Measurements from ENCODE around the gene DEAF1.

Gene DEAF1

GRCh38 chr11:674406-674805 lies 20.6 kb downstream of the DEAF1 start:
- Histone ChIP-seq H3K9me3 (ENCODE audit: control insufficient read depth, insufficient read depth, low read length) (no peaks in the 10 kb centered on the region), H3K36me3 (ENCODE audit: control insufficient read depth, insufficient read depth, low read length) (peaks cover 10% of the 10 kb centered on the region), H3K27ac (ENCODE audit: low read length) (no peak overlapping the region), H3K27me3 (ENCODE audit: control insufficient read depth, insufficient read depth, low read length) (no peaks in the 10 kb centered on the region), H3K4me1 (ENCODE audit: control insufficient read depth, insufficient read depth, low read length) (no peaks in the 10 kb centered on the region; the same call in 1 of the 2 replicates), H3K4me3 (ENCODE audit: low read length) (no peak overlapping the region)
- whole genome bisulfite sequencing (ENCODE audit: insufficient coverage, insufficient read length) = no CpG with 5 or more reads among the region's 17 CpGs
- no peak for DNase-seq (ENCODE audit: low read depth, low spot score)

GRCh38 chr11:673866-674265 lies 21.2 kb downstream of the DEAF1 start:
- Histone ChIP-seq H3K9me3 (ENCODE audit: control insufficient read depth, insufficient read depth, low read length) (no peaks in the 10 kb centered on the region), H3K27me3 (ENCODE audit: control insufficient read depth, insufficient read depth, low read length) (no peaks in the 10 kb centered on the region), H3K36me3 (ENCODE audit: control insufficient read depth, insufficient read depth, low read length) (peaks cover 9% of the 10 kb centered on the region), H3K27ac (ENCODE audit: low read length) (no peak overlapping the region), H3K4me3 (ENCODE audit: low read length) (no peak overlapping the region), H3K4me1 (ENCODE audit: control insufficient read depth, insufficient read depth, low read length) (no peaks in the 10 kb centered on the region)
- no CpG with 5 or more reads among the region's 8 CpGs for whole genome bisulfite sequencing (ENCODE audit: insufficient coverage, insufficient read length)
- DNase-seq (ENCODE audit: low read depth, low spot score) = no peak

GRCh38 chr11:665704-666281 lies 29.2 kb downstream of the DEAF1 start:
- H3K27ac ChIP-seq (ENCODE audit: low read length) = no peak overlapping the region
- no peak for DNase-seq (ENCODE audit: low read depth, low spot score)
- no peak overlapping the region for H3K4me3 ChIP-seq (ENCODE audit: low read length)
- 0 out of 2 replicates have a peak, but pooled peaks cover 5% of the 10 kb centered on the region for H3K36me3 ChIP-seq (ENCODE audit: control insufficient read depth, insufficient read depth, low read length)
- H3K4me1 ChIP-seq (ENCODE audit: control insufficient read depth, insufficient read depth, low read length) = no peaks in the 10 kb centered on the region
- no CpG with 5 or more reads among the region's 11 CpGs for WGBS (ENCODE audit: insufficient coverage, insufficient read length)
- no peaks in the 10 kb centered on the region for H3K9me3 ChIP-seq (ENCODE audit: control insufficient read depth, insufficient read depth, low read length)
- H3K27me3 ChIP-seq (ENCODE audit: control insufficient read depth, insufficient read depth, low read length) = no peaks in the 10 kb centered on the region

GRCh38 chr11:665062-665703 lies 29.8 kb downstream of the DEAF1 start:
- H3K9me3 ChIP-seq (ENCODE audit: control insufficient read depth, insufficient read depth, low read length) = no peaks in the 10 kb centered on the region
- H3K4me1 ChIP-seq (ENCODE audit: control insufficient read depth, insufficient read depth, low read length) = no peaks in the 10 kb centered on the region
- H3K27ac ChIP-seq (ENCODE audit: low read length) = no peak overlapping the region
- DNase-seq (ENCODE audit: low read depth, low spot score) = no peak
- H3K36me3 ChIP-seq (ENCODE audit: control insufficient read depth, insufficient read depth, low read length) = 0 out of 2 replicates have a peak, but pooled peaks cover 5% of the 10 kb centered on the region
- H3K4me3 ChIP-seq (ENCODE audit: low read length) = no peak overlapping the region
- no peaks in the 10 kb centered on the region for H3K27me3 ChIP-seq (ENCODE audit: control insufficient read depth, insufficient read depth, low read length)
- WGBS (ENCODE audit: insufficient coverage, insufficient read length) = no CpG with 5 or more reads among the region's 15 CpGs

DNA sequence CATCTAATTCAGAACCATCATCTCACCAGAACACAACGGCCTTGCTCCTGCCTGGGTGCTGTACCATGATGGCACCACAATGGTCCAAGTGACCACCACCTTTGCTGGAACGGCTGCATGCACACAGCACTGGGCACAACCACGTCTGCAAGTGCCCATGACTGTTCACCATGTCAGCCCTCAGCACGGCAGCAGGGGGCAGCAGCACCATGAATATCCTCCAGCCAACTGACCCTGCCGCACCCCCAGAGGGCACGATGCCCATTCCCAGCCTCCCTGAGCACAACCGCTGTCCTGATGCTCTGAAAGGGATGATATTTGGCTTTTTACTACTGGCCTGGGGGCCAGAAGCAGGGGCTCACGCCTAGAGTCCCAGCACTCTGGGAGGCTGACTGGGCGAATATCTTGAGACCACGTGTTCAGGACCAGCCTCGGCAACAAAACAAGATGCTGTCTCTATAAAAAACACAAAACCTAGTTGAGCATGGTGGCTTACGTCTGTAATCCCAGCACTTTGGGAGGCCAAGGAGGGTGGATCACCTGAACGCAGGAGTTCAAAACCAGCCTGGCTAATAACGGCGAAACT lies 32.2 kb downstream of the DEAF1 start:
- Histone ChIP-seq H3K27ac (ENCODE audit: low read length) (no peak overlapping the region), H3K9me3 (ENCODE audit: control insufficient read depth, insufficient read depth, low read length) (no peaks in the 10 kb centered on the region), H3K36me3 (ENCODE audit: control insufficient read depth, insufficient read depth, low read length) (peaks cover 10% of the 10 kb centered on the region; the same call in 1 of the 2 replicates), H3K4me3 (ENCODE audit: low read length) (no peak overlapping the region), H3K4me1 (ENCODE audit: control insufficient read depth, insufficient read depth, low read length) (no peaks in the 10 kb centered on the region), H3K27me3 (ENCODE audit: control insufficient read depth, insufficient read depth, low read length) (no peaks in the 10 kb centered on the region)
- no peak for DNase-seq (ENCODE audit: low read depth, low spot score)
- no CpG with 5 or more reads among the region's 15 CpGs for WGBS (ENCODE audit: insufficient coverage, insufficient read length)

- H3K4me3 ChIP-seq (ENCODE audit: low read length) = no peak overlapping the region
- H3K4me1 ChIP-seq (ENCODE audit: control insufficient read depth, insufficient read depth, low read length) = no peaks in the 10 kb centered on the region
- H3K27ac ChIP-seq (ENCODE audit: low read length) = no peak overlapping the region
- DNase-seq (ENCODE audit: low read depth, low spot score) = no peak
- H3K27me3 ChIP-seq (ENCODE audit: control insufficient read depth, insufficient read depth, low read length) = no peaks in the 10 kb centered on the region
- no CpG with 5 or more reads among the region's 19 CpGs for WGBS (ENCODE audit: insufficient coverage, insufficient read length)
- H3K36me3 ChIP-seq (ENCODE audit: control insufficient read depth, insufficient read depth, low read length) = peaks cover 9% of the 10 kb centered on the region; the same call in 1 of the 2 replicates
- H3K9me3 ChIP-seq (ENCODE audit: control insufficient read depth, insufficient read depth, low read length) = no peaks in the 10 kb centered on the region
Measured at GRCh38 chr11:660681-661444, 34.2 kb downstream of the DEAF1 start.

DNA sequence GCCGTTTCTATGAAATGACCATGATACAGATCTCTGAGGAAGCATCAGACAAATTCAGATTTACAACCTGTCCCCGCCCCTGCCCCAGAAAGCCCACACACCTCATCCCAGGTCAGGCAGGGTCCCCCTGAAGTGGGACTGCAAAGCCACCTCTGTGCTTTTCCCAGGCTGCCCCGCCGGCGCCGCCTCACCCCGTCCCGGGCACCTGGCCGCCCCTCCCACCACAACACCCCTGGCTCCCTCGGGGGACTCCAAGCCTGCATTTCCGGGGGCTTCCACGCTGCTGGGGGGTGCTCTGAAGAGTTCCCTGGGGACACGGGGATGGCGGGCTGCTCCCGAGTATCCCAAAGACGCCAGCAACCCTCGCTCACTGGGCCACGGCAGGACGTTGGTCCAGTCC lies 34.7 kb downstream of the DEAF1 start:
- Histone ChIP-seq H3K27ac (ENCODE audit: low read length) (no peak overlapping the region), H3K4me1 (ENCODE audit: control insufficient read depth, insufficient read depth, low read length) (no peaks in the 10 kb centered on the region), H3K27me3 (ENCODE audit: control insufficient read depth, insufficient read depth, low read length) (no peaks in the 10 kb centered on the region), H3K36me3 (ENCODE audit: control insufficient read depth, insufficient read depth, low read length) (peaks cover 8% of the 10 kb centered on the region; the same call in 1 of the 2 replicates), H3K9me3 (ENCODE audit: control insufficient read depth, insufficient read depth, low read length) (no peaks in the 10 kb centered on the region), H3K4me3 (ENCODE audit: low read length) (no peak overlapping the region)
- WGBS (ENCODE audit: insufficient coverage, insufficient read length) = no CpG with 5 or more reads among the region's 19 CpGs
- DNase-seq (ENCODE audit: low read depth, low spot score) = no peak

DNA sequence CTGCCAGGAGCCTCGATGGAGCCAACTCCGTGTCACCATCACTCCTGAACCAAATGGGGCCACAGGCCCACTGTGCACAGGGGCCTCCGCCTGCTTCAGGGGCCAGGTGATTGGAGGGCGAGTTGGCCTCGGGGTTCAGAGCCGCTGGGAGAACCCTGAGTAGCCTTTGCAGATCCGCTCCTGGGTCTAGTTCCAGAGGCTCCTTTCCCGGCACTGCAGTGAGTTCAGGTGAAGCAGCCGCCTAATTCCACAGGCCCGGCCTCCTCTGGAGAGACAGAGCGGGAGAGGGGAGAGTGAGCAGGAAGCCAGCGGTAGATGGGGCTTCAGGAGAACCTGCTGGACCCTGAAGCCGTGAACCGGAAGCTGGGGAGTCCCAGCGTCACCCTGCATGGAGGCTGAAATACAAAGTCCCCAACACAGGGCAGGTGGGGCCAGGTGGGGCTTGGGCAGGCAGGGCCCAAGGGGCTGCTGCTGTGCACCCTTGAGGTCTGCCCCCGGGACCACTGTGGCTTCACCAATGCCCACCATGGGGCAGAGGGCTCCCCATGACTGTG lies 35.4 kb downstream of the DEAF1 start:
- Histone ChIP-seq H3K36me3 (ENCODE audit: control insufficient read depth, insufficient read depth, low read length) (peaks cover 11% of the 10 kb centered on the region; the same call in 1 of the 2 replicates), H3K4me3 (ENCODE audit: low read length) (no peak overlapping the region), H3K27me3 (ENCODE audit: control insufficient read depth, insufficient read depth, low read length) (no peaks in the 10 kb centered on the region), H3K9me3 (ENCODE audit: control insufficient read depth, insufficient read depth, low read length) (no peaks in the 10 kb centered on the region), H3K4me1 (ENCODE audit: control insufficient read depth, insufficient read depth, low read length) (no peaks in the 10 kb centered on the region), H3K27ac (ENCODE audit: low read length) (no peak overlapping the region)
- DNase-seq (ENCODE audit: low read depth, low spot score) = no peak
- no CpG with 5 or more reads among the region's 16 CpGs for WGBS (ENCODE audit: insufficient coverage, insufficient read length)

- WGBS (ENCODE audit: insufficient coverage, insufficient read length) = 100% methylated on average over 2 of the region's 14 CpGs
- Histone ChIP-seq H3K36me3 (ENCODE audit: control insufficient read depth, insufficient read depth, low read length) (peaks cover 14% of the 10 kb centered on the region; the same call in 1 of the 2 replicates), H3K27me3 (ENCODE audit: control insufficient read depth, insufficient read depth, low read length) (no peaks in the 10 kb centered on the region), H3K27ac (ENCODE audit: low read length) (no peak overlapping the region), H3K4me3 (ENCODE audit: low read length) (no peak overlapping the region), H3K9me3 (ENCODE audit: control insufficient read depth, insufficient read depth, low read length) (no peaks in the 10 kb centered on the region), H3K4me1 (ENCODE audit: control insufficient read depth, insufficient read depth, low read length) (no peaks in the 10 kb centered on the region)
- no peak for DNase-seq (ENCODE audit: low read depth, low spot score)
Measured at GRCh38 chr11:657691-658126, 37.3 kb downstream of the DEAF1 start.

DNA sequence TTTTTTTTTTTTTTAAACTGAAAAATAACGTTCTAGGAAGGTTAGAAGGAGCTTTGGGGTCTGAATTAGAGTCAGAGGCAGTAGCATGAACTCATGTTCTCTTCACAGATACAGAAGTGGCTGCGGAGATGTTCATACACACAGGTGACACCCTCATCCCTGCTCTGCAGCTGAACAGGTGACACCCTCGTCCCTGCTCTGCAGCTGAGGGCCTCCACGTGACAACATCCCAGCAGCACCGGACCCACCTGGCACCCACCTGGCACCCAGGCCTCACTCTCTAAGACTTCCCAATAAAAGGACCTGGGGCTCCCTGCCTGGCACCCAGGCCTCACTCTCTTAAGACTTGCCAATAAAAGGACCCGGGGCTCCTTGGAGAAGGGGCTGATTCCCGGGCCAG lies 38.2 kb downstream of the DEAF1 start:
- no peak for DNase-seq (ENCODE audit: low read depth, low spot score)
- H3K36me3 ChIP-seq (ENCODE audit: control insufficient read depth, insufficient read depth, low read length) = peaks cover 14% of the 10 kb centered on the region; the same call in 1 of the 2 replicates
- WGBS (ENCODE audit: insufficient coverage, insufficient read length) = no CpG with 5 or more reads among the region's 7 CpGs

More for the DNA sequence above, 38.2 kb downstream of the DEAF1 start:
- H3K9me3 ChIP-seq (ENCODE audit: control insufficient read depth, insufficient read depth, low read length) = no peaks in the 10 kb centered on the region
- no peaks in the 10 kb centered on the region for H3K27me3 ChIP-seq (ENCODE audit: control insufficient read depth, insufficient read depth, low read length)
- H3K27ac ChIP-seq (ENCODE audit: low read length) = no peak overlapping the region
- H3K4me3 ChIP-seq (ENCODE audit: low read length) = no peak overlapping the region
- no peaks in the 10 kb centered on the region for H3K4me1 ChIP-seq (ENCODE audit: control insufficient read depth, insufficient read depth, low read length)
